Spleen (tissue), 7 donors: ENCODE data around the gene PBX1.

Experiments used
- POLR2A ChIP-seq, 3 donors: fragments of 450-650 bp; IDR thresholded peaks; one replicate each; pipeline ENCODE4 v1.5.1; 2017; ENCODE audit warnings: antibody characterized with exemption in 3 of 3, mild to moderate bottlenecking in 1 of 3
- TF ChIP-seq, protein P1 (sequence below), 11 experiments: fragments of 200-600 bp in 7 of 11; fragments of 450-650 bp in 4 of 11; sonication (generic) in 4 of 11; IDR thresholded peaks in 8 of 11; conservative IDR thresholded peaks in 3 of 11; 1 replicate in 7 of 11; 2 replicates in 4 of 11; pipeline versions ENCODE4 v1.4.0 to v1.8.0; 2016 to 2021; ENCODE audit warnings: antibody characterized with exemption in 11 of 11, inconsistent platforms in 4 of 11, mild to moderate bottlenecking in 1 of 11
- donor health status: DM: no; HTN: no; CAD: no; lungs with moderate emphysema.
- donor health status: DM: no; HTN: no; CAD: no.
- donor health status: DM: no; HTN: no; CAD: no.

GRCh38 chr1:164867590-164867989 is 308.6 kb downstream of the PBX1 start:
- TF ChIP-seq, protein P1, sequence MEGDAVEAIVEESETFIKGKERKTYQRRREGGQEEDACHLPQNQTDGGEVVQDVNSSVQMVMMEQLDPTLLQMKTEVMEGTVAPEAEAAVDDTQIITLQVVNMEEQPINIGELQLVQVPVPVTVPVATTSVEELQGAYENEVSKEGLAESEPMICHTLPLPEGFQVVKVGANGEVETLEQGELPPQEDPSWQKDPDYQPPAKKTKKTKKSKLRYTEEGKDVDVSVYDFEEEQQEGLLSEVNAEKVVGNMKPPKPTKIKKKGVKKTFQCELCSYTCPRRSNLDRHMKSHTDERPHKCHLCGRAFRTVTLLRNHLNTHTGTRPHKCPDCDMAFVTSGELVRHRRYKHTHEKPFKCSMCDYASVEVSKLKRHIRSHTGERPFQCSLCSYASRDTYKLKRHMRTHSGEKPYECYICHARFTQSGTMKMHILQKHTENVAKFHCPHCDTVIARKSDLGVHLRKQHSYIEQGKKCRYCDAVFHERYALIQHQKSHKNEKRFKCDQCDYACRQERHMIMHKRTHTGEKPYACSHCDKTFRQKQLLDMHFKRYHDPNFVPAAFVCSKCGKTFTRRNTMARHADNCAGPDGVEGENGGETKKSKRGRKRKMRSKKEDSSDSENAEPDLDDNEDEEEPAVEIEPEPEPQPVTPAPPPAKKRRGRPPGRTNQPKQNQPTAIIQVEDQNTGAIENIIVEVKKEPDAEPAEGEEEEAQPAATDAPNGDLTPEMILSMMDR (IDR thresholded peaks at IDR 0.05 in 8 of 11, conservative IDR thresholded peaks at IDR 0.05 in 3 of 11): no peak
- no peak for TF ChIP-seq POLR2A (IDR thresholded peaks at IDR 0.05)
